Prostate gland (tissue), 2 donors: Measurements from ENCODE around the gene GCGR.

Experiments
- CTCF ChIP-seq, 4 experiments: fragments of 200-600 bp in 2 of 4; fragments of 450-650 bp in 2 of 4; sonication (generic) in 2 of 4; IDR thresholded peaks; 1 replicate in 3 of 4; 2 replicates in 1 of 4; pipeline ENCODE4 v1.5.1; 2016 to 2019; ENCODE audit warnings: antibody characterized with exemption in 4 of 4, mild to moderate bottlenecking in 2 of 4, moderate library complexity in 2 of 4
- POLR2A ChIP-seq: fragments of 450-650 bp; IDR thresholded peaks from one replicate; pipeline ENCODE4 v1.6.1; 2016; ENCODE audit warnings: antibody characterized with exemption, mild to moderate bottlenecking
- POLR2AphosphoS5 ChIP-seq: sonication (generic); formaldehyde crosslinking; IDR thresholded peaks from one replicate; pipeline ENCODE4 v1.6.1; 2017; ENCODE audit warnings: antibody characterized with exemption

GRCh38 chr17:81801327-81801726 lies 2.6 kb upstream of the GCGR start:
- TF ChIP-seq CTCF (IDR thresholded peaks at IDR 0.05): no peak
- TF ChIP-seq POLR2A: no peak
- TF ChIP-seq POLR2AphosphoS5: no peak
